RWPE2 (cell line): ENCODE results near the gene IFITM5.

Experiments
- ATAC-seq: fragments of 200-7000 bp; cut with Tn5 transposase; 3 replicates; pipeline ENCODE4 v1.9.1; 2021; ENCODE audit warnings: low read depth
- DNase-seq: peaks from one replicate; pipeline ENCODE4 v3.0.0-alpha.2; 2020; ENCODE audit warnings: low spot score
- H3K27ac ChIP-seq: fragments of 450-650 bp; 2 replicates; pipeline ENCODE4 v1.5.1; 2017; ENCODE audit warnings: mild to moderate bottlenecking; ENCODE audit not compliant: poor library complexity, severe bottlenecking
- H3K27me3 ChIP-seq: fragments of 250-450 bp; sonication (Bioruptor Pico); 2 replicates; pipeline ENCODE4 v1.5.1; 2021; ENCODE audit warnings: mild to moderate bottlenecking, moderate library complexity; ENCODE audit not compliant: insufficient read depth, poor library complexity, severe bottlenecking
- H3K36me3 ChIP-seq: fragments of 250-450 bp; sonication (Bioruptor Pico); 2 replicates; pipeline ENCODE4 v1.5.1; 2020; ENCODE audit warnings: low read depth, mild to moderate bottlenecking, moderate library complexity
- H3K4me1 ChIP-seq: fragments of 250-450 bp; sonication (Bioruptor Pico); 2 replicates; pipeline ENCODE4 v1.5.1; 2021; ENCODE audit warnings: mild to moderate bottlenecking, moderate library complexity; ENCODE audit not compliant: insufficient read depth, poor library complexity, severe bottlenecking
- H3K4me3 ChIP-seq: fragments of 250-450 bp; sonication (Bioruptor Pico); 2 replicates; pipeline ENCODE4 v1.5.1; 2021; ENCODE audit warnings: mild to moderate bottlenecking, moderate library complexity; ENCODE audit not compliant: severe bottlenecking
- H3K9me3 ChIP-seq: fragments of 250-450 bp; sonication (Bioruptor Pico); 2 replicates; pipeline ENCODE4 v1.5.1; 2021; ENCODE audit warnings: mild to moderate bottlenecking, moderate library complexity; ENCODE audit not compliant: severe bottlenecking
- CTCF ChIP-seq: fragments of 450-650 bp; IDR thresholded peaks from one replicate; pipeline ENCODE4 v1.5.1; 2017; ENCODE audit warnings: mild to moderate bottlenecking, moderate library complexity; ENCODE audit not compliant: poor library complexity, severe bottlenecking

IFITM5 gene

GRCh38 chr11:293852-294661 is 5.3 kb downstream of the IFITM5 start:
- ATAC-seq (no peak), DNase-seq (peak; percentile 62)
- TF ChIP-seq CTCF = no peak
- H3K36me3 ChIP-seq = no peaks in the 10 kb centered on the region
- no peaks in the 10 kb centered on the region for H3K27me3 ChIP-seq
- H3K4me3 ChIP-seq = no peak overlapping the region
- H3K4me1 ChIP-seq = no peaks in the 10 kb centered on the region
- no peak overlapping the region for H3K27ac ChIP-seq
- H3K9me3 ChIP-seq = no peaks in the 10 kb centered on the region

- no peak for TF ChIP-seq CTCF
- no peak for DNase-seq
- no peak for ATAC-seq
- H3K4me1 ChIP-seq = no peaks in the 10 kb centered on the region
- no peaks in the 10 kb centered on the region for H3K9me3 ChIP-seq
- H3K27ac ChIP-seq = no peak overlapping the region
- no peaks in the 10 kb centered on the region for H3K36me3 ChIP-seq
- peaks cover 1% of the 10 kb centered on the region for H3K27me3 ChIP-seq
- H3K4me3 ChIP-seq = no peak overlapping the region
Measured at GRCh38 chr11:293271-293851, 6.0 kb downstream of the IFITM5 start.

GRCh38 chr11:292211-293121 is 6.9 kb downstream of the IFITM5 start:
- Histone ChIP-seq H3K36me3 (no peaks in the 10 kb centered on the region), H3K27ac (no peak overlapping the region), H3K9me3 (no peaks in the 10 kb centered on the region), H3K27me3 (peaks cover 8% of the 10 kb centered on the region), H3K4me3 (no peak overlapping the region), H3K4me1 (no peaks in the 10 kb centered on the region)
- TF ChIP-seq CTCF = no peak
- ATAC-seq (no peak), DNase-seq (no peak)

GRCh38 chr11:291281-292210 is 7.8 kb downstream of the IFITM5 start:
- ATAC-seq = no peak
- Histone ChIP-seq H3K36me3 (no peaks in the 10 kb centered on the region), H3K27me3 (peaks cover 8% of the 10 kb centered on the region), H3K4me3 (no peak overlapping the region), H3K27ac (no peak overlapping the region), H3K4me1 (no peaks in the 10 kb centered on the region), H3K9me3 (no peaks in the 10 kb centered on the region)
- peak; percentile 66 for DNase-seq
- TF ChIP-seq CTCF = no peak
